ENCODE results near the gene CTU1.

CTU1 gene

DNA sequence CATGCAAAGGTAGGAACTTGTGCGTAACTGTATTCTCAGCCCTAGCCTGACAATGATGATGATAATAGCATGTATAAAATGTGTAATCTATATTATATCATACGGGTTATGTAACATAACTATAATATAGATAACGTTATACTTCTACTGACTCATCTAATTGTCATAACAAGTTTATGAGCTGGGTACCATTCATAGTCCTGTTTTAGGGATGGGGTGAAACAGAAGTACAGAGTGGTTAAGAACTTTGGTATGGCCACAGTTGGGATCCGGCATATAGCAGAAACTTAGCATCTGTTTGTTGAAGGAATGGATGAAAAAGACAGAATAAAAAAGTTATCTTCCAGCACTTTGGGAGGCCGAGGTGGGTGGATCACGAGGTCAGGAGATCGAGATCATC, 5.2 kb downstream of the CTU1 start:
- DNase-seq: no peak

DNA sequence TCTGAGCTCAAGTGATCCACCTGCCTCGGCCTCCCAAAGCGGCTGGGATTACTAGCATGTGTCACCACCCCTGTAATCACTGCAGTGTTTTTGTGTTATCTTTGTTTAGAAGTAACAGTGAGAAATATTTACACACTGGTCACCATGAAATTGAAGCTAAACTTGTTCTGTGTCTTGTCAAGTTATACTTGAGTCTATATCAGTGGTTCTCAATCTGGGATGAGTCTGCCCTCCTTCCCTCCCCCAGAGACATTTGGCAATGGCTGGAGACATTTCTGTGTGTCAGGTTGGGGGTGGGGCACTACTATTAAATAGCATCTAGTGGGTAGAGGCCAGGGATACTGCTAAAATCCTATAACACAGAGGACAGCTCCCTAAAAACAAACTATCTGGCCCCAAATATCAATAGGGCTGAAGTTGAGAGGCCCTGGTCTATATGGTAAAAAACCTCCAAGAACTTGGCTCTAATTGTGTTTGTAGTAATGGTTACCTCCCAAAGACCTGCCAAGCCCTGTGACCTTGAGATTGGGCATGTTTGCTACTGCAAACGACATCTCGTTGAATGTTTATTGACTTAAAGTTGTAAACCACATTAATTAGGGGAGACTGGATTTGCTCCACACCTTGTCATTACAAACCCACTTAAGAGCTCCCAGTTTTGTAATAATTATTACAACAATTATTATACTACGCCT, 6.9 kb downstream of the CTU1 start:
- no peak for DNase-seq

DNA sequence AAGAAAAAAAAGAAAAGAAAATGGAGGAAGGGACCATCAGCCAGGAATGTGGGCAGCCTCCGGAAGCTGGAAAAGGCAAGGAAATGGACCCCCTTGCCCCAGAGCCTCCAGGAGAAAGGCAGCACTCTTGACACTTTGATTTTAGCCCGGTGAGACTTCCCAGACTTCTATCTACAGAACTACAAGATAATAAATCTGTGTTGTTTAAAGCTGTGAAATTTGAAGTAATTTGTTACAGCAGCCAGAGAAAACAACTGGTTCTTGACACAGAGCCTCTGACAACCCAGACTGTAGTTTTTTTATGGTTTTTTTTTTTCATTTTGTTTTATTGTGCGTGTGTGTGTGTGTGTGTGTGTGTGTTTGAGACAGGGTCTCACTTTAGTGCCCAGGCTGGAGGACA, 7.6 kb downstream of the CTU1 start:
- DNase-seq: no peak

- DNase-seq: no peak
Measured at GRCh38 chr19:51099047-51099382, 9.2 kb downstream of the CTU1 start.

GRCh38 chr19:51098365-51099046, 9.7 kb downstream of the CTU1 start:
- DNase-seq: peak in 1 of 2 donors; percentile 35

GRCh38 chr19:51097796-51098195, 10.4 kb downstream of the CTU1 start:
- no peak for DNase-seq

- DNase-seq: peak in 1 of 2 donors; percentile 57
Measured at GRCh38 chr19:51097166-51097738, 11.0 kb downstream of the CTU1 start.

- no peak for DNase-seq
Measured at GRCh38 chr19:51096473-51097165, 11.6 kb downstream of the CTU1 start.

DNA sequence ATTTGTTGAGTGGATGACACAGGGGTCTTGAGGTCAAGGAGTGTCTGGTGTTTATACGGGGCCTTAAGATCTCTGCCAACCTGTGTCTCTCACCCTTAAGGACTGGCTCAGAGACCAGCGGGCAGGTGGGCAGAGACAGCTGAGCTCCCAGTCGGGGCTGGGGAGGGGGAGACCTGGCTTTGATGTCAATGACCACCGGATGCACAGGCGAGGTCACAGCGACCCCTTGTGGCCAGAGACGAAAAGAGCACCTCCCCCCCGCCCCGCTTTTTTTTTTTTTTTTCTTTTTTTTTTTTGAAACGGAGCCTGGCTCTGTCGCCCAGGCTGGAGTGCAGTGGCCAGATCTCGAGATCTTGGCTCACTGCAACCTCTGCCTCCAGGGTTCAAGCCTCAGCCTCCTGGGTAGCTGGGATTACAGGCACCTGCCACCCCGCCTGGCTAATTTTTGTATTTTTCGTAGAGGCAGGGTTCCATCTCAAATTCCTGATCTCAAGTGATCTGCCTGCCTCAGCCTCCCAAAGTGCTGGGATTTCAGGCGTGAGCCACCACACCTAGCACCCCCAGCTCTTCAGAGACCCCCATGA, 13.4 kb downstream of the CTU1 start:
- peak in 1 of 2 donors; percentile 50 for DNase-seq

DNA sequence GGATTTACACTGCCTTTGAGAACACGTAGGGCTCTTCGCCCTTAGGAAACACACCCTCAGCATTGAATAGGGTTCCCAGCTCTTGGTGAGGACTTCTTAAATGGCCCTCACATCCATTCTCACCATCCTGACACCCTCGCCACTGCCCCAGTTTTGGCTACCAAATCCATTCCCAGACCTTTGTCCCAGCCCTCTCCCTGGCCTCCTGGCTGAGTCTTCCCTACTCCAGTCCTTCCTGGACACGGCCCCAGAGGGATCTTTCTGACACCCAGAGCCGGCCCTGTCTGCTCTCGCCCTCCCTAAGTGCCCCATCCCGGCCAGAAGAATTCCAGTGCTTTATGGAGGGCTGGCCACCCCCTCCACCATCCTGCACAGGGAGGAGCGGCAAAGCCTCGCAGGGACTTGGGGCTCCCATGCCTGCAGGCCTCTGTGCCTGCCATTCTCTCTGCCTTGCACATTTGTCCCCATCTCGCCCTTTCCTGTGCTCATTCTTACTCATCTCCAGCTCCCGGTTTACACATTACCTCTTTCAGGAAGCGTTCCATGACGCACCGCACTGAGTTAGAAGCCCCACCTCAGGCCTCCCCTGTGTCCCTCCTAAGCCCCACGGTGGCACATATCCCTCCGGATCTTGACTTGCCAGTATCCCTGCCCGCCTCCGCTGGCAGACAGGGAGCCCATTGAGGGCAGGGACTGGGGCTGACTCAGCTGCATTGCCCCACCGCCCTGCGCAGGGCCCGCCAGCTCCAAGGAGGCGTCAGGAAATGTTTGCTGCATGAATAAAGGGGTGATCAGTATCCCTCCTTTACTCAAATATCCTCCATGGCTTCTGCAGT, 14.5 kb downstream of the CTU1 start:
- no peak for DNase-seq

GRCh38 chr19:51093101-51093500, 15.1 kb downstream of the CTU1 start:
- DNase-seq: no peak

DNA sequence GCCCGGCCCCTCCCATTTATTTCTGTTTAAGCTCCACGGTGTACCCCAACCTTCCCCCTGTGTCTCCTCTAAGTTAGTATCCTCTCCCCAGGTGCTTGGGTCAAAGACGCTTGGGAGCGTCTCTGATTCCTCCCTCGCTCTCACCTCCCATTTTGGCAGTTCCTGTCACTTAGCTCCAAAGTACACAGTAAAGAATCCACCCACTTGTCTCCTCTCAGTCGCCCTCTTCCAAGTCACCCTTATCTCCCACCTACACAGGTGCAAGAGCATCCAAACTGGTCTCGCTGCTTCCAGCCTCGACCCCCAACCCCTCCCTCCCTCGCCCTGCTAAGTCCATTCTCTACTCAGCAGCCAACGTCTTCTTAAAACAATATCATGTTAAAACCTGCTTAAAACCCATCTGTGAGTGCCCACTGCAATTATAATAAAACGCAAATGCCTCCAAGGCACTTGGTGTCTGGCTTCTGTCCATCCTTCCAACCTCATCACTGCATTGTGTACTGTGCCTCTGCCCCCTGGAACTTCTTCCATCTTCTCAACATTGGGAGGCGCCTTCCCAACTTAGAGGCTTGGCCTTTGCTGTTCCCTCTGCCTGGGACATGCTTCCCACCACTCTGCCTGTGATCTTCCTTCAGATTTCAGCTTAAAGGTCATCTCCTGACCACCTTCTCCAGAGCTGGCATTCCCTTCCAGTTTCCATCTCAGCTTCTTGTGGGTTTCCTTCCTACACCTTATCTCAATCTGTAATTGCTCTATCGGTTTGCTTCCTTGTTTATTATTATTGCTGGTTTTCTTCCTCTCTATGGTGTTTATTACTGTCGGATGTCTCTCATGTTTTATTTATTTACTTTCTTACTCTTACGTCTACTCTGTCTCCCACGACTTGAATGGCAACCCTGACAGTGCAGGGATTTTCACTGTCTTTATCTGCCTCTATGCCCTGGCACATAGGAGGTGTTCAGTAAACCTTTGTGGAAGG, 16.0 kb downstream of the CTU1 start:
- no peak for DNase-seq

GRCh38 chr19:51091126-51091525, 17.1 kb downstream of the CTU1 start:
- no peak for DNase-seq

GRCh38 chr19:51090471-51090870, 17.7 kb downstream of the CTU1 start:
- DNase-seq: no peak

- no peak for DNase-seq
Measured at GRCh38 chr19:51089786-51090185, 18.4 kb downstream of the CTU1 start.

- no peak for DNase-seq
Measured at GRCh38 chr19:51086153-51086850, 21.9 kb downstream of the CTU1 start.

GRCh38 chr19:51084505-51084904, 23.7 kb downstream of the CTU1 start:
- DNase-seq: no peak

DNA sequence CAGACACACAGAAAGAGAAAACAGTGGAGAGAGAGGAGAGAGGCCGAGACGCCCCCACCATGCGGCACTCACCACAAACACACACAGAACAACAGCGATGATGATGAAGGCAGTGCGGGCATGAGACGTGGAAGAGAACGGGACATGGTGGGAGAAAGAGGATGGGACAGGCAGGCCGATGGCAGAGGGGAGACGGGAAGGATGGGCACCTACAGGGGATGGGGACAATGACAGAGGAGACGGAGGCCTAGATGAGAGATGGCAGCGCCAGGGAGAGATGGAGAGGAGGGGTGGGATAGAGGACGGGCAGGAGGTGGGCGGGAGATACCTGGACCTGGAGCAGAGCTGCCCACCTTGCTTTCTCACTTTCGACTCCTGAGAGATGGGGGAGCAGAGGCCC, 24.4 kb downstream of the CTU1 start:
- DNase-seq: no peak

- DNase-seq: no peak
Measured at GRCh38 chr19:51083181-51083580, 25.0 kb downstream of the CTU1 start.

- no peak for DNase-seq
Measured at GRCh38 chr19:51082611-51083010, 25.6 kb downstream of the CTU1 start, which contains the start of gene KLK14. KLK14 (minus strand) TSS chr19:51082887; CDS start chr19:51082614, 273 bp downstream.

All from inflammatory macrophage treated with lipopolysaccharide for 1 hour (primary cell).